Measurements from ENCODE around the gene C1orf52.

C1orf52 gene

GRCh38 chr1:85282424-85282823, 23.0 kb upstream of the C1orf52 start:
- no peak for DNase-seq (ENCODE audit: low read depth, low spot score)
- no peak for TF ChIP-seq FOXP2 (optimal IDR thresholded peaks at IDR 0.05; ENCODE audit: control extremely low read depth, extremely low read length, insufficient read depth)
- TF ChIP-seq EZH2 (IDR thresholded peaks at IDR 0.05): no peak
- no peak for TF ChIP-seq POLR2AphosphoS5 (IDR thresholded peaks at IDR 0.05; ENCODE audit: borderline replicate concordance, low read depth, low read length)
- H3K27ac ChIP-seq: no peak overlapping the region
- no peaks in the 10 kb centered on the region for H3K9me3 ChIP-seq (ENCODE audit: low read depth, low read length)
- no peaks in the 10 kb centered on the region for H3K36me3 ChIP-seq (ENCODE audit: insufficient read depth, low read length)
- H3K4me3 ChIP-seq: no peak overlapping the region
- H3K9ac ChIP-seq (ENCODE audit: insufficient read length): no peak overlapping the region

DNA sequence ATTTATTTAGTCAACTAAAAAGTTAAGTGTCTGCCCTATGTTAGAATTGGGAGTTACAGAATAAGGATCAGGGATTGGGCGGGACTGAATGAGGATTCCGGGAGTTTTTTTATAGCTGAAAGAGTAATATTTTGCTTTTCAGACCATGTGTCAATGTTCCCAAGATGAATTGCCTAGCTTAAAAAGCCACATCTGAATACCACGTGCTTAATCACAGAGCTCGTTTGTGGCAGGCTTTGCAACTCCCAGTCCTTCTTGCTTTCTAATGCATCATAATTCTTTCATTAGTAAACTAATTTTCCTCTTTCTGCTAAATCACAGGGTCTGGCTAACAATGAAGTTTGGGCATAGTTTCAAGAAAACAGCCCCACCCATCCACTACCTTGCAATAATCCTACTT, 21.2 kb upstream of the C1orf52 start:
- no peak overlapping the region for H3K4me3 ChIP-seq
- no peak for DNase-seq (ENCODE audit: low read depth, low spot score)
- H3K9ac ChIP-seq (ENCODE audit: insufficient read length): no peak overlapping the region
- no peaks in the 10 kb centered on the region for H3K36me3 ChIP-seq (ENCODE audit: insufficient read depth, low read length)
- H3K27ac ChIP-seq: no peak overlapping the region
- no peak for TF ChIP-seq FOXP2 (optimal IDR thresholded peaks at IDR 0.05; ENCODE audit: control extremely low read depth, extremely low read length, insufficient read depth)
- no peak for TF ChIP-seq POLR2AphosphoS5 (IDR thresholded peaks at IDR 0.05; ENCODE audit: borderline replicate concordance, low read depth, low read length)
- TF ChIP-seq EZH2 (IDR thresholded peaks at IDR 0.05): no peak
- H3K9me3 ChIP-seq (ENCODE audit: low read depth, low read length): no peaks in the 10 kb centered on the region

- no peaks in the 10 kb centered on the region for H3K9me3 ChIP-seq (ENCODE audit: low read depth, low read length)
- H3K27ac ChIP-seq: no peak overlapping the region
- no peak overlapping the region for H3K4me3 ChIP-seq
- H3K36me3 ChIP-seq (ENCODE audit: insufficient read depth, low read length): no peaks in the 10 kb centered on the region
- no peak overlapping the region for H3K9ac ChIP-seq (ENCODE audit: insufficient read length)
- TF ChIP-seq EZH2 (IDR thresholded peaks at IDR 0.05) (no peak), FOXP2 (optimal IDR thresholded peaks at IDR 0.05; ENCODE audit: control extremely low read depth, extremely low read length, insufficient read depth) (no peak), POLR2AphosphoS5 (IDR thresholded peaks at IDR 0.05; ENCODE audit: borderline replicate concordance, low read depth, low read length) (no peak)
- DNase-seq (ENCODE audit: low read depth, low spot score): no peak
Measured at GRCh38 chr1:85279458-85280080, 20.1 kb upstream of the C1orf52 start.

DNA sequence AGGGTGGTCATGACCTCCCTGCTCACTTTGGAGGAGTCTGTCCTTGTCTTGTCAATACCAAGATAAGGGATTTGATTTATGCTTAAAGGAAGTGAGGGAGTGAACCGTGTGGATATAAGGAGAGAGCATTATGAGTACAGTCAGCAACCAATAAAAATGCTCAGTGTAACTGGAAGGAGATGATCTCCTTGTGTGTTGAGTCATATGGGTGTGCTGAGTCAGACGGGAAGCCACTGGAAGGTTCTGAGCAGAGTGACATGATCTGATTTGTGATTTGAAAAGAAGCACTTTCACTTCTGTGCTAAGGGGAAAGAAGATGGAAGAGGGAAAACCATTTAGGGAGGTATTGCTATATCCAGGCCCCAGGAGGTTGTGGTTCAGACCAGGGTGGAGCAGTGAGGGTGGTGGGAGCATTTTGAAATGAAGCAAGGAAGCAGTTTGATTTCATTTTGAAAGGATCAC, 19.4 kb upstream of the C1orf52 start:
- no peaks in the 10 kb centered on the region for H3K36me3 ChIP-seq (ENCODE audit: insufficient read depth, low read length)
- H3K27ac ChIP-seq: no peak overlapping the region
- no peak overlapping the region for H3K9ac ChIP-seq (ENCODE audit: insufficient read length)
- DNase-seq (ENCODE audit: low read depth, low spot score): no peak
- H3K4me3 ChIP-seq: no peak overlapping the region
- no peak for TF ChIP-seq POLR2AphosphoS5 (IDR thresholded peaks at IDR 0.05; ENCODE audit: borderline replicate concordance, low read depth, low read length)
- TF ChIP-seq EZH2 (IDR thresholded peaks at IDR 0.05): no peak
- TF ChIP-seq FOXP2 (optimal IDR thresholded peaks at IDR 0.05; ENCODE audit: control extremely low read depth, extremely low read length, insufficient read depth): no peak
- no peaks in the 10 kb centered on the region for H3K9me3 ChIP-seq (ENCODE audit: low read depth, low read length)

GRCh38 chr1:85277802-85278201, 18.3 kb upstream of the C1orf52 start:
- no peaks in the 10 kb centered on the region for H3K36me3 ChIP-seq (ENCODE audit: insufficient read depth, low read length)
- TF ChIP-seq FOXP2 (optimal IDR thresholded peaks at IDR 0.05; ENCODE audit: control extremely low read depth, extremely low read length, insufficient read depth) (no peak), EZH2 (IDR thresholded peaks at IDR 0.05) (no peak), POLR2AphosphoS5 (IDR thresholded peaks at IDR 0.05; ENCODE audit: borderline replicate concordance, low read depth, low read length) (no peak)
- no peak overlapping the region for H3K27ac ChIP-seq

GRCh38 chr1:85276978-85277639, 17.6 kb upstream of the C1orf52 start:
- Histone ChIP-seq H3K9ac (ENCODE audit: insufficient read length) (peak overlapping the region; percentile 83), H3K36me3 (ENCODE audit: insufficient read depth, low read length) (no peaks in the 10 kb centered on the region), H3K9me3 (ENCODE audit: low read depth, low read length) (no peaks in the 10 kb centered on the region), H3K27ac (peak overlapping the region; percentile 83), H3K4me3 (peak overlapping the region; percentile 95)
- TF ChIP-seq EZH2 (IDR thresholded peaks at IDR 0.05) (no peak), FOXP2 (optimal IDR thresholded peaks at IDR 0.05; ENCODE audit: control extremely low read depth, extremely low read length, insufficient read depth) (no peak), POLR2AphosphoS5 (IDR thresholded peaks at IDR 0.05; ENCODE audit: borderline replicate concordance, low read depth, low read length) (no peak)
- DNase-seq (ENCODE audit: low read depth, low spot score): no peak

More at GRCh38 chr1:85277802-85278201, 18.3 kb upstream of the C1orf52 start:
- Histone ChIP-seq H3K9me3 (ENCODE audit: low read depth, low read length) (no peaks in the 10 kb centered on the region), H3K9ac (ENCODE audit: insufficient read length) (no peak overlapping the region), H3K4me3 (no peak overlapping the region)
- DNase-seq (ENCODE audit: low read depth, low spot score): no peak

GRCh38 chr1:85276215-85276977, 16.9 kb upstream of the C1orf52 start, which contains the start of gene BCL10:
Gene BCL10, minus strand, starts transcription at chr1:85276632. Its CDS starts 280 bp downstream, at chr1:85276352.
- no peak for DNase-seq (ENCODE audit: low read depth, low spot score)
- no peaks in the 10 kb centered on the region for H3K9me3 ChIP-seq (ENCODE audit: low read depth, low read length)
- H3K9ac ChIP-seq (ENCODE audit: insufficient read length): peak within 1 kb of the TSS; percentile 89
- peak; percentile 89 for TF ChIP-seq POLR2AphosphoS5 (IDR thresholded peaks at IDR 0.05; ENCODE audit: borderline replicate concordance, low read depth, low read length)
- TF ChIP-seq FOXP2 (optimal IDR thresholded peaks at IDR 0.05; ENCODE audit: control extremely low read depth, extremely low read length, insufficient read depth): peak; percentile 70
- TF ChIP-seq EZH2 (IDR thresholded peaks at IDR 0.05): no peak
- peak within 1 kb of the TSS; percentile 83 for H3K27ac ChIP-seq
- H3K4me3 ChIP-seq: peak within 1 kb of the TSS; percentile 95
- H3K36me3 ChIP-seq (ENCODE audit: insufficient read depth, low read length): 0 out of 2 replicates have a peak, but pooled peaks cover under 1% of the 10 kb centered on the region

- Histone ChIP-seq H3K9ac (ENCODE audit: insufficient read length) (peak overlapping the region; percentile 89), H3K4me3 (peak overlapping the region; percentile 95), H3K36me3 (ENCODE audit: insufficient read depth, low read length) (peaks cover 7% of the 10 kb centered on the region; the same call in 1 of the 2 replicates), H3K9me3 (ENCODE audit: low read depth, low read length) (no peaks in the 10 kb centered on the region), H3K27ac (no peak overlapping the region)
- TF ChIP-seq FOXP2 (optimal IDR thresholded peaks at IDR 0.05; ENCODE audit: control extremely low read depth, extremely low read length, insufficient read depth): no peak
- TF ChIP-seq EZH2 (IDR thresholded peaks at IDR 0.05): no peak
- TF ChIP-seq POLR2AphosphoS5 (IDR thresholded peaks at IDR 0.05; ENCODE audit: borderline replicate concordance, low read depth, low read length): no peak
- no peak for DNase-seq (ENCODE audit: low read depth, low spot score)
Measured at GRCh38 chr1:85275701-85276214, 16.3 kb upstream of the C1orf52 start.
